GM19468 (cell line): ENCODE measurements around the gene SERPING1.

Experiments used
- ATAC-seq: cut with Tn5 transposase; IDR thresholded peaks from one replicate; pipeline ENCODE4 v1.9.1; 2021; ENCODE audit warnings: mild to moderate bottlenecking, moderate library complexity, moderate number of reproducible peaks; ENCODE audit not compliant: unreplicated experiment; ENCODE audit errors: extremely low read depth

Gene SERPING1

DNA sequence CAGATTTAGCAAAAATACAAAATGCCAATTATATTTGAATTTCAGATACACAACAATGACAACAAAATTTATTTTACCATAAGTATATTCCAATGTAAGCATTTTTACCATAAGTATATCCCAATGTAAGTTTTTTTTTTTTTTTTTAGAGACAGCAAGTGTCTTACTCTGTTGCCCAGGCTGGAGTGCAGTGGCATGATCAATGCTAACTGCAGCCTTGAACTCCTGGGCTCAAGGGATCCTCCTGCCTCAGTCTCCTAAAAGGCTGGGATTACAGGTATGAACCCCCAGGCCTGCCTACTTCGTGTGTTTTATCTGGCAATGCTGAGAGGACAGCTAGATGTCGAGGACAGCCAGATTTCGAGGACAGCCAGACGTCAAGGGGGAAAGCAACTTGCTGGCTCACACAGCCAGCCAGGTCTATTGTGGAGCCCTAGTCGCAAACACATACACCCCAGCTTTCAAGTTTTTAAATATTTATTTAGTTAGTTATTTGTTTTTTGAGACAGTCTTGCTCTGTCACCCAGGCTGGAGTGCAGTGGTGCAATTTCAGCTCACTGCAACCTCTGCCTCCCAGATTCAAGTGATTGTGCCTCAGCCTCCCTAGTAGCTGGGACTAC, 1.1 kb upstream of the SERPING1 start:
- ATAC-seq, result no peak

GRCh38 chr11:57597916-57598830, 688 bp downstream of the SERPING1 start:
- ATAC-seq, result no peak

GRCh38 chr11:57598831-57599155, 1.3 kb downstream of the SERPING1 start:
- no peak for ATAC-seq

DNA sequence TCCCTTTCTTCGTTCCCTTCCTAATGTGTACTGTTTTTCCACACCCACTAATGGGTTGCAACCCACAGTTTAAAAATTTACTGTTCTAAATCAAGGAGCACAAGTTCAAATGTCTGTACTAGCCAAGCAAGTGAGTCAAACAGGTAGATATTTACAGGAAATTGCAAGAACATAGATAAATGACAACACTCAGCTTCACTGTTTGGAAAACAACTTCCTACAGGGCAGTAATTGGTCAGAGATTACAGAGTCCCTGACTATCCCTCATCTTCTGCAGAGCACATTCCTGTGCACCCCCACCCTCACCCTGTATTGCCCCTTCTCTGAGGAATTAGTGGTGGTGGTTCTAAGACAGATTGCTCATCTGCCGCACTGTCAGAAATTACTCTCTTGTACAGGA, 1.9 kb downstream of the SERPING1 start:
- ATAC-seq, result no peak

DNA sequence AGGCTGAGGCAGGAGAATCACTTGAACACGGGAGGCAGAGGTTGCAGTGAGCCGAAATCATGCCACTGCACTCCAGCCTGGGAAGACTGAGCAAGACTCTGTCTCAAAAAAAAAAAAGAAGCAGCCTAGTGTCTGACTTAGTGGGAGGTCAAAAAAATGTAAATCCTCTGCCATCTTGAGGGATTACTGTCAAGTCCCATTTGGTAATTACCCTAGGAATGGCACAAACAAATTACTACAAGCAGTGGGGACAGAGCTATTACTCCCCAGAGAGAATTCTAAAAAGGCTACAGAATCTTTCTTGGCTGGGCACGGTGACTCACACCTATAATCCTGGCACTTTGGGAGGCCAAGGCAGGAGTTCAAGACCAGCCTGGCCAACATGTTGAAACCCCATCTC, 3.8 kb downstream of the SERPING1 start:
- ATAC-seq, result no peak

GRCh38 chr11:57604296-57605027, 7.0 kb downstream of the SERPING1 start:
- no peak for ATAC-seq

DNA sequence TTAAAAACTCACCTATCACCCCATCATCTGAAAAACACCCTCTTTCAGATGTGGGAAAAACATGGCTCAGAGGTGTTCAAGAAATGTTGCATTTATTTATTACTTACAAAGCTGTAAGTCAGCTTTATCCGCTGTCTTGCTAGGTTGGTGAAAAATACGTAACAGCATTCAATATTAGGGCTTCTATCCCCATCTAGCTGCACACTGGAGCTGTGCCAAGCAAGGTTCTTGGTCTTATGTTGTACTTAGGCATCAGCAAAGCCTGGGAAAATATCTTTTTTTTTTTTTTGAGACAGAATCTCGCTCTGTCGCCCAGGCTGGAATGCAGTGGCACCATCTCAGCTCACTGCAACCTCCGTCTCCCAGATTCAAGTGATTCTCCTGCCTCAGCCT, 7.5 kb downstream of the SERPING1 start:
- ATAC-seq, result no peak

GRCh38 chr11:57610170-57610569, 12.7 kb downstream of the SERPING1 start:
- no peak for ATAC-seq

DNA sequence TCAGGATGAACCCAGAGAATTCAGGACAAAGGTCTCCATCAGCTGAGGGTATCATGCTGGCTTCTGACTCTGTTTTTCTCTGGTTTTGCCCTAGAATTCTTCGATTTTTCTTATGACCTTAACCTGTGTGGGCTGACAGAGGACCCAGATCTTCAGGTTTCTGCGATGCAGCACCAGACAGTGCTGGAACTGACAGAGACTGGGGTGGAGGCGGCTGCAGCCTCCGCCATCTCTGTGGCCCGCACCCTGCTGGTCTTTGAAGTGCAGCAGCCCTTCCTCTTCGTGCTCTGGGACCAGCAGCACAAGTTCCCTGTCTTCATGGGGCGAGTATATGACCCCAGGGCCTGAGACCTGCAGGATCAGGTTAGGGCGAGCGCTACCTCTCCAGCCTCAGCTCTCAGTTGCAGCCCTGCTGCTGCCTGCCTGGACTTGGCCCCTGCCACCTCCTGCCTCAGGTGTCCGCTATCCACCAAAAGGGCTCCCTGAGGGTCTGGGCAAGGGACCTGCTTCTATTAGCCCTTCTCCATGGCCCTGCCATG, 16.8 kb downstream of the SERPING1 start:
- ATAC-seq, result no peak

DNA sequence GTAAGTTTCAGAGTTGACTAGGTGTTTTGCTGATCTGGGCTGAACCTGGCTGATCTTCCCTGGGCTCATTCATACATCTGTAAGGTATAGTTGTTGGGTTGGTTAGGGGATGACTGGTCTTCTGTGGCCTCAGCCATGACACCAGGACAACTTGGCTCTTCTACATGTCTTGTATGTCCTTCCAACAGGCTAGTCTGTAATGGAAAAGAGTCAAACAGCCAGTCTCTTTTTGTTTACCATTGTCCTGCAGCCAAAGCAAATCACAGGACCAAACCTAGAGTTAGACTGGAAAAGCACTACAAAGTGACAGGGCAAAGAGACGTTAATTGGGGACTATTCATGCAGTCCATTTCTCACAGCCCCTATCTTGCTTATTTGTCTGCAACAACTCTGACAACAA, 17.8 kb downstream of the SERPING1 start:
- no peak for ATAC-seq

DNA sequence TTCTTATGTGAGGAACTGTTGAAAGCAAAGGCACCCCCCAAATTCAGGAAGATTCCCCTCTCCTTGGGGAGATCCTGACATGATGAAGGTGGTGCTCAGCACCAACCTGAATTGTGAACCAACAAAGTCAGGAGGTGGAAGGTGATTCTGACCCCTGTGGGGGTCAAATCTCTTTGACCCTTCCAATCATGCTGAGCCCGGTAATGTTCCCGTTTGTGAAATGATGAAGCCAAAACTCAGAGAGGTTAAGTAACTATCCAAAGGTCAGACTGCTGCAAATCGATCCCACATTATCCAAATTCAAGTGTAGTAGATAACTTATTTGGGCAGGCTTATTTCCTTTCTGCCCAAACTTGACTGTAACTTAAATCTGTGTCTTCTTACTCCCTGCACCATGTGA, 19.1 kb downstream of the SERPING1 start:
- no peak for ATAC-seq

- no peak for ATAC-seq
These were observed 21.0 kb downstream of the SERPING1 start for GRCh38 chr11:57618438-57618837.

DNA sequence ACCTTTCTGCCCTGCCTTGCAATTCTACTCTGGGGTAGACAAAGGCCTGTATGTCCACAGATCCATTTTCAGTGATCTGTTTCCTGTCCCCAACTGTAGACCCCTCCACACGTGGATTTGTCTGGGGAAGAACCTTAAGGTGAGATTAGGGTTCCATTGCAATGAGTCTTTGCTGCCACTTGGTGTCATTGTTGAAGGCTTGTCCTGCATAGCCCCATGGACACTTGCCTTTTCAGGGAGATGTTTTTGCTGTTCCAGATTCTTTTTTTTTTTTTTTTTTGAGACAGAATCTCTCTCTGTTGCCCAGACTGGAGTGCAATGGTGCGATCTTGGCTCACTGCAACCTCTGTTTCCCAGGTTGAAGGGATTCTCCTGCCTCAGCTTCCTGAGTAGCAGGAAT, 21.8 kb downstream of the SERPING1 start:
- no peak for ATAC-seq

DNA sequence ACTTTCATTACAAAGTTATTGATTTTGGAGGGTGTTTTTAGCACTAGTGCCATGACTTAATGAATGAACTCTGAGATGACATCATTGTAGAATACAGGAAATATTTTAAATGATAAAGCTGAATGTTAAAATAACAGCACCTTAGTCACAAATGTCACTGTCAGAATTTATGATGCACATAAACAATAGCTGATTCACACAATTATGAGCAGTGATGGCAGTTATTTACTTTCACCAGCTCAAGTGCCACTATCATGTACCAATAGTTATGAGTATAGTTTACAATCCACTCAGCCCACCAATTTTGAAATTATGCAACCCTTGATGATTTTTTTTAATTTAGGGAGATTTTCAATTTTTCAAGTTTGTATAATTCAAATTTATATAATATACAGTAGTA, 23.0 kb downstream of the SERPING1 start:
- no peak for ATAC-seq

DNA sequence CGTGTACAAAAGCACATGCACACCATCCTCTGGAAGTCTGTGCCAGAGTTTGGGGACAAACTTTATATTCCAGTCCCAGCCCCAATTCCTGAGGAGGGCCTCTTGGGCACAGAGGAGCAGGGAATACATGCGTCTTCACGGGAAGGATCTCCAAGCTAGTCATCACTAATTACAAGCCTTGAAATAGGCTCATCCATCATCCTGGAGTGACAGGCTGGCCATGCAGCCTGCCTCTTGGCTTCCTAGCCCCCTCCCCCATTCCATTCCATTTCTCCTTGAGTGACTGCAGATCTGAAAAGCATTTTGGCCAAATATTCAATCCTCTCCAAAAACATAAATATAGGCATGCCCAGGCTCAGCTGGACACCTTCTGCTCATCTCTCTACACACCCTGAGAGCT, 24.8 kb downstream of the SERPING1 start:
- no peak for ATAC-seq

DNA sequence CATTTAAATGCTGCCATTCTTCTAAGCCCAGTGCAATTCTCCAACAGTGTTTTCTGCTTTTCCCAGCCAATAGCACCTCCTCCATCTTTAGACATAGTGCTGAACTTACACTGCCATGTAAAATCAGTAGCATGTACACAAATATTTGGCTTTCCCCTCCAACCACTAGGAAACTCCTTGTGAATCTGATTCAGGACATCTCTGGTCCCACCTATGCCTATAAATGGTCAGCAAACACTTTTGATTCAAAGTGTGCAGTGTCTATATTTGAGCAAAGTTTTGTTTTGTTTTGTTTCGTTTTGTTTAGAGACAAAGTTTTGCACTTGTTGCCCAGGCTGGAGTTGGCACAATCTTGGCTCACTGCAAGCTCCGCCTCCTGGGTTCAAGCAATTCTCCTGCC, 27.4 kb downstream of the SERPING1 start:
- ATAC-seq, result no peak

DNA sequence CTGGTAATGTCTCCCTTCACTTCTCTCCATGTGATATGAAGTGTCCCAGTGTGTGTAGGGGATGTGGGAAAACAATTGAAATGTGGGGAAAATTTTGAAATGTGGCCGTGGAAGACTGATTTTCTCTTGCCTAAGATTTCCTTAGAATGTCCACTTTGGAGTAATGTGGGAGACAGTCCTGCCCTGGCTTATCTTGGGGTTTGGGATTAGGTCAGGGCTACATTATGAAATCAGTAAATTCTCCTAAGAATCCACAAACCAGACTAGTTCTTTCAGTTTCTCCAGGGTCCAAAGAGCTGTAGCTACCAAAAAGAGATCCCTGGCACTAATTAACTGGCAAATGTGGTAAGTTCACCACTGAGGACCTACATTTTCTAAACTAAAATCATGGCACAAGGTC, 29.4 kb downstream of the SERPING1 start:
- no peak for ATAC-seq

- ATAC-seq, result no peak
These were observed 32.7 kb downstream of the SERPING1 start for GRCh38 chr11:57630171-57630570.

- ATAC-seq, result no peak
These were observed 34.6 kb downstream of the SERPING1 start for GRCh38 chr11:57632116-57632515.

GRCh38 chr11:57633394-57634070, 36.0 kb downstream of the SERPING1 start:
- ATAC-seq, result no peak
